Calu3 (cell line): ENCODE data around the gene ZNF526. TPM values are rescaled to one million over a fixed set of nuclear protein-coding genes. Genes with fewer than 3 reads are reported as not detected.

Source experiments
- BruUV-seq: library from RNA; stranded (reverse); fragments of 400-500 nt; replicated peaks from 2 replicates; lab custom pipeline; 2021; lab: Mats Ljungman, UMichigan
- CTCF ChIA-PET: fragments of 300-600 bp; sonication (Branson Sonifier 250); formaldehyde crosslinking; loops from one replicate; lab custom pipeline; 2022; ENCODE audit warnings: antibody characterized with exemption; lab: Charles Lee
- DNase-seq: peaks from one replicate; pipeline ENCODE4 v3.0.0; 2022
- H3K27ac Mint-ChIP-seq: one replicate; pipeline ENCODE4 v1.8.0; 2022; ENCODE audit warnings: mixed read lengths; ENCODE audit not compliant: unreplicated experiment
- H3K27me3 Mint-ChIP-seq: one replicate; pipeline ENCODE4 v1.8.0; 2022; ENCODE audit warnings: mixed read lengths; ENCODE audit not compliant: unreplicated experiment
- H3K36me3 Mint-ChIP-seq: one replicate; pipeline ENCODE4 v1.8.0; 2022; ENCODE audit warnings: mild to moderate bottlenecking, moderate library complexity, mixed read lengths; ENCODE audit not compliant: insufficient read depth, unreplicated experiment
- H3K4me1 Mint-ChIP-seq: one replicate; pipeline ENCODE4 v1.8.0; 2022; ENCODE audit warnings: mild to moderate bottlenecking, low read depth, mixed read lengths; ENCODE audit not compliant: unreplicated experiment
- H3K4me3 Mint-ChIP-seq: one replicate; pipeline ENCODE4 v1.8.0; 2022; ENCODE audit warnings: mild to moderate bottlenecking, low read depth, moderate library complexity, mixed read lengths; ENCODE audit not compliant: unreplicated experiment
- H3K9me3 Mint-ChIP-seq: one replicate; pipeline ENCODE4 v1.8.0; 2022; ENCODE audit warnings: low read depth, mixed read lengths; ENCODE audit not compliant: unreplicated experiment
- CTCF ChIP-seq: fragments of 200-600 bp; IDR thresholded peaks from one replicate; pipeline ENCODE4 v1.8.0; 2022; ENCODE audit warnings: antibody characterized with exemption; ENCODE audit not compliant: unreplicated experiment
- intact Hi-C: fragments of 100-400 bp; cut with micrococcal nuclease; formaldehyde crosslinking; loops from one replicate; pipeline ENCODE4 v1.10.0; 2022; ENCODE audit not compliant: unreplicated experiment
- total RNA-seq: library from RNA; stranded (reverse); gene quantifications from 2 replicates; pipeline ENCODE4 v1.2.3, GENCODE V29; 2022

The ZNF526 gene
- total RNA-seq, 1 experiment from 2014 or later: 25.4 TPM

DNA sequence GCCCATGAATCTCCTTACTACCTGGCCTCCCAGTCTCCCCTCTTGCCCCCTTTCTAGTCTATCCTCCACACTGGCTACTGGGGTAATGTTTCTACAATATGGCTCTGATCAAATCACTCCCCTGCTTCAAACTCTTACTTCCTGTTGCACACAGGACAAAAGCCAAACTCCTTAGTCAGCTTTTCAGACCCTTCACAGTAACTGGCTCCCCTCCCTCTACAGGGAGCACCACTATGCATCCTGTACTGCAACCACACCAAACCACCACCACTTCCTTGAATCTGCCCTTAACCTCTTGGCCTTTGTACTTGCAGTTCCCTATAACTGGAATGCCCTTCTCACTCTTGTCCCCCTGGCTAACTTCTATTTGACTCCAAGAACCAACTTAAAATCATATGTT, 34.8 kb upstream of the ZNF526 start:
- Mint-ChIP-seq H3K9me3 (no peaks in the 10 kb centered on the region), H3K27me3 (peaks cover 19% of the 10 kb centered on the region), H3K36me3 (no peaks in the 10 kb centered on the region), H3K4me3 (no peak overlapping the region), H3K4me1 (peaks cover 18% of the 10 kb centered on the region), H3K27ac (no peak overlapping the region)
- BruUV-seq: no TSS peak
- CTCF ChIA-PET: interaction anchor here (1.0 to 3.0 kb wide), 3 partner anchors 8 to 72 kb away, joined by 3 to 18 read pairs (median 5); partner anchors contain the start of gene POU2F2
- TF ChIP-seq CTCF: no peak
- DNase-seq: no peak
- intact Hi-C loops: loop anchor here (2.0 kb wide), 1 partner anchor 76 kb away; no protein-coding TSS in a partner anchor

DNA sequence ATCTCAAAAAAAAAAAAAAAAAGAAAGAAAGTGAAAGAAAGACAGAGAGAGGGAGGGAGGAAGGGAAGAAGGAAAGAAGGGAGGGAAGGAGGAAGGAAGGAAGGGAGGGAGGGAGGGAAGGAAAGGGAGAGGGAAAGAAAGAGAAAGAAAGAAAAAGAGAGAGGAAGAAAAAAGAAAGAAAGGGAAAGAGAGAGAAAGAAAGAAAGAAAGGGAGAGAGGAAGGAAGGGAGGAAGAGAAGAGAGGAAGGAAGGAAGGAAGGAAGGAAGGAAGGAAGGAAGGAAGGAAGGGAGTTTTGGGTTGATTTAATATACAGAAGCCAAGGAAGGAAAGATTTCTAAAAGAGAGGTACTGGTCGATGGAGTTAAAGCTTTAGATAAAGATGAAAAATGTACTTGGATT, 31.4 kb upstream of the ZNF526 start:
- H3K27me3 Mint-ChIP-seq: no peaks in the 10 kb centered on the region
- peaks cover 47% of the 10 kb centered on the region for H3K4me1 Mint-ChIP-seq
- no TSS peak for BruUV-seq
- DNase-seq: no peak
- no peak overlapping the region for H3K27ac Mint-ChIP-seq
- peaks cover 24% of the 10 kb centered on the region for H3K36me3 Mint-ChIP-seq
- intact Hi-C loops: no loop called here
- no peak overlapping the region for H3K4me3 Mint-ChIP-seq
- H3K9me3 Mint-ChIP-seq: no peaks in the 10 kb centered on the region
- TF ChIP-seq CTCF: no peak
- CTCF ChIA-PET: interaction anchor here (0.6 to 1.1 kb wide), 4 partner anchors 22 to 74 kb away, joined by 3 to 4 read pairs (median 3); no protein-coding TSS in a partner anchor

GRCh38 chr19:42189133-42189532, 31.0 kb upstream of the ZNF526 start:
- H3K4me1 Mint-ChIP-seq: peaks cover 51% of the 10 kb centered on the region
- CTCF ChIA-PET: interaction anchor here (0.6 to 1.1 kb wide), 2 partner anchors 23 to 73 kb away, joined by 3 to 4 read pairs; no protein-coding TSS in a partner anchor
- H3K27me3 Mint-ChIP-seq: no peaks in the 10 kb centered on the region
- BruUV-seq: no TSS peak
- H3K36me3 Mint-ChIP-seq: peaks cover 28% of the 10 kb centered on the region
- no peak for DNase-seq
- intact Hi-C loops: no loop called here
- H3K27ac Mint-ChIP-seq: no peak overlapping the region
- H3K4me3 Mint-ChIP-seq: no peak overlapping the region
- TF ChIP-seq CTCF: no peak
- peaks cover under 1% of the 10 kb centered on the region for H3K9me3 Mint-ChIP-seq

DNA sequence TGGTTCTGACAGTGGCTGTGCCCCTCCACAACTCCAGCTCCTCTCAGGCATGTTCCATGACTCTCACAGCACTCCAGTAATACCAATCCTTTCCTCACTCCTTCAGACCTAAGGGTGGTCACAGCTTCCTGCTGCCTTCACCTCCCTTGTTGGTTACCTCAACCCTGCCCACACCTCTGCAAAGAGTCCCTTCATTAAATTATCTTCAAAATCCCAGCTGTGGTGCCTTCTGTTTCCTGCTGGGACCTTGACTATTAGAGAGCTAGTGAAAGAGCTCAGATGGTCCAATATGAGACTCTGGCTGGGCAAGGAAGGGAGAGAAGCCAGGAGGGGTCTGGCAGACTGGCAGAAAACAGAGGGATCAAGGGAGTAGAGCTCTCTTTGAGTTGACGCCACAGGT, 28.8 kb upstream of the ZNF526 start:
- Mint-ChIP-seq H3K27me3 (no peaks in the 10 kb centered on the region), H3K9me3 (peaks cover 3% of the 10 kb centered on the region), H3K36me3 (peaks cover 33% of the 10 kb centered on the region), H3K4me3 (peak overlapping the region; percentile 46), H3K4me1 (peaks cover 44% of the 10 kb centered on the region), H3K27ac (peak overlapping the region; percentile 99)
- DNase-seq: no peak
- no peak for TF ChIP-seq CTCF
- no TSS peak for BruUV-seq
- intact Hi-C loops: no loop called here
- CTCF ChIA-PET: interaction anchor here (0.6 to 1.5 kb wide), 6 partner anchors 11 to 117 kb away, joined by 3 to 7 read pairs (median 3); no protein-coding TSS in a partner anchor
